ENCODE measurements around the gene RPE. TPM values are rescaled to one million over a fixed set of nuclear protein-coding genes. Genes with fewer than 3 reads are reported as not detected.

RPE gene
- total RNA-seq, 1 experiment from 2014 or later, result 67.8 TPM

- no peak for TF ChIP-seq CTCF (conservative IDR thresholded peaks at IDR 0.05)
- no peaks in the 10 kb centered on the region for H3K9me3 Mint-ChIP-seq
- Histone ChIP-seq H3T11ph (ENCODE audit: low read length) (no peak overlapping the region), H3K4me2 (ENCODE audit: insufficient read depth, insufficient read length, low read length) (no peak overlapping the region), H3K27ac (ENCODE audit: insufficient read length, low read depth, low read length) (no peak overlapping the region), H4K91ac (ENCODE audit: insufficient read length, low read depth, low read length) (no peak overlapping the region), H2BK12ac (ENCODE audit: insufficient read length, low read depth, low read length) (no peak overlapping the region), H3K9me3 (ENCODE audit: control insufficient read depth, low read depth, low read length) (no peaks in the 10 kb centered on the region), H3K27me3 (ENCODE audit: insufficient read depth, low read length) (no peaks in the 10 kb centered on the region), H2AFZ (ENCODE audit: low read length) (no peak overlapping the region), H2BK15ac (ENCODE audit: low read depth, low read length) (no peak overlapping the region), H3K14ac (ENCODE audit: insufficient read depth, low read length) (no peak overlapping the region), H4K8ac (replicated peaks; ENCODE audit: insufficient read length, low read depth, low read length) (no peak overlapping the region), H2BK120ac (ENCODE audit: low read depth, low read length, poor library complexity, severe bottlenecking) (no peak overlapping the region), H2BK20ac (ENCODE audit: low read depth, low read length, poor library complexity, severe bottlenecking) (no peak overlapping the region), H3K9ac (ENCODE audit: extremely low read depth, insufficient read length, low read length) (no peak overlapping the region), H2AK5ac (ENCODE audit: insufficient read length, low read length) (no peak overlapping the region), H4K5ac (ENCODE audit: insufficient read length, low read depth, low read length) (no peak overlapping the region), H3K79me1 (ENCODE audit: insufficient read depth, low read depth, low read length, poor library complexity, severe bottlenecking) (peaks cover 3% of the 10 kb centered on the region), H3K18ac (ENCODE audit: insufficient read length, low read depth, low read length) (no peak overlapping the region), H3K4me1 (ENCODE audit: insufficient read depth, low read length) (no peaks in the 10 kb centered on the region), H2BK5ac (ENCODE audit: insufficient read length, low read length) (no peak overlapping the region), H3K23ac (ENCODE audit: insufficient read length, low read depth, low read length) (no peak overlapping the region), H4K20me1 (ENCODE audit: control insufficient read depth, insufficient read depth, insufficient read length) (no peaks in the 10 kb centered on the region), H3K79me2 (ENCODE audit: insufficient read depth, low read length) (no peaks in the 10 kb centered on the region), H3K23me2 (ENCODE audit: insufficient read length, low read depth, low read length, poor library complexity, severe bottlenecking) (no peaks in the 10 kb centered on the region), H3K56ac (ENCODE audit: insufficient read length, low read depth, low read length) (no peak overlapping the region), H3K4ac (ENCODE audit: low read depth, low read length) (no peak overlapping the region)
- DNase-seq, result no peak
- H3K4me3 Mint-ChIP-seq, result no peak overlapping the region
- WGBS (ENCODE audit: extremely low coverage, insufficient read length, low lambda C conversion rate), result no CpG with 5 or more reads among the region's 1 CpG
- no peaks in the 10 kb centered on the region for H3K4me1 Mint-ChIP-seq
- no peak overlapping the region for H3K27ac Mint-ChIP-seq
- peaks cover 27 to 76% (median 67%) of the 10 kb centered on the region in 3 experiments; a peak in 6 of 7 replicates for H3K36me3 Mint-ChIP-seq (ENCODE audit: insufficient read depth in 1 of 3, low read depth in 3 of 3)
- no peaks in the 10 kb centered on the region for H3K27me3 Mint-ChIP-seq (ENCODE audit: low read depth)
These were observed 17.7 kb downstream of the RPE start for GRCh38 chr2:210020138-210020537.

All from H9 (cell line).